K562 (cell line): ENCODE results near the gene CEP128. TPM values are rescaled to one million over a fixed set of nuclear protein-coding genes. Genes with fewer than 3 reads are reported as not detected.

ENCODE experiments used
- ATAC-seq: fragments of 200-7000 bp; cut with Tn5 transposase; 3 replicates; pipeline ENCODE4 v1.9.1; 2020; ENCODE audit warnings: moderate library complexity
- BruUV-seq: library from RNA; stranded (reverse); fragments of 400-500 nt; replicated peaks from 2 replicates; lab custom pipeline; 2021; lab: Mats Ljungman, UMichigan
- CTCF ChIA-PET: fragments of 300-600 bp; formaldehyde crosslinking; extraction: SDS; loops from one replicate; lab custom pipeline; 2021; ENCODE audit warnings: low intra/inter-chr PET ratio; lab: Yijun Ruan, JAX
- POLR2A ChIA-PET: fragments of 300-600, 350-650 bp; sonication (Branson Sonifier 250); formaldehyde crosslinking; extraction: SDS; loops from one replicate; lab custom pipeline; 2021; ENCODE audit warnings: antibody characterized with exemption, inconsistent platforms; lab: Yijun Ruan, JAX
- DNase-seq, 4 experiments: peaks; one replicate each; pipeline versions ENCODE4 v3.0.0 to v3.0.0-alpha.2; 2011 to 2018; ENCODE audit warnings: low spot score in 3 of 4, mixed read lengths in 3 of 4; ENCODE audit errors: extremely low read depth in 1 of 4
- FAIRE-seq: peaks from 2 replicates; lab custom pipeline; 2011; peaks lifted over from hg19 to GRCh38; lab: Jason Lieb, UNC
- H2AFZ ChIP-seq: 2 replicates; pipeline ENCODE4 v1.6.0; 2011; ENCODE audit warnings: low read depth, low read length, control low read depth, inconsistent platforms
- H3K27ac ChIP-seq: fragments of 200-600 bp; 3 replicates; pipeline ENCODE4 v1.8.0; 2011; ENCODE audit warnings: low read depth, mild to moderate bottlenecking, control low read depth, inconsistent platforms, low read length, moderate library complexity, mixed read lengths; ENCODE audit errors: extremely low read depth
- H3K27me3 ChIP-seq, 2 experiments: fragments of 300-600 bp in 1 of 2; 2 replicates in 1 of 2; 3 replicates in 1 of 2; pipeline versions ENCODE4 v1.6.0 to v1.8.0; 2011; ENCODE audit warnings: inconsistent platforms in 2 of 2, low read length in 2 of 2, mild to moderate bottlenecking in 1 of 2, mixed read lengths in 1 of 2, moderate library complexity in 1 of 2; ENCODE audit not compliant: control insufficient read depth in 2 of 2, insufficient read depth in 2 of 2
- H3K36me3 ChIP-seq: fragments of 300-600 bp; 3 replicates; pipeline ENCODE4 v1.8.0; 2011; ENCODE audit warnings: mild to moderate bottlenecking, low read length, inconsistent platforms; ENCODE audit not compliant: control insufficient read depth, insufficient read depth
- H3K4me1 ChIP-seq, 2 experiments: fragments of 200-600 bp in 1 of 2; replicated peaks in 1 of 2; 2 replicates in 1 of 2; 3 replicates in 1 of 2; pipeline versions ENCODE4 v1.5.1 to v1.8.0; 2011; ENCODE audit warnings: inconsistent platforms in 2 of 2, low read length in 2 of 2, mild to moderate bottlenecking in 1 of 2, mixed read lengths in 1 of 2, moderate library complexity in 1 of 2; ENCODE audit not compliant: control insufficient read depth in 2 of 2, insufficient read depth in 2 of 2
- H3K4me2 ChIP-seq: 2 replicates; pipeline ENCODE4 v1.6.1; 2011; ENCODE audit warnings: low read length, control low read depth, inconsistent platforms, mixed read lengths; ENCODE audit not compliant: insufficient read depth
- H3K4me3 ChIP-seq: fragments of 200-600 bp; sonication (generic), shearing (Covaris generic); 2 replicates; pipeline ENCODE4 v1.5.1; 2016; ENCODE audit warnings: control low read depth, inconsistent platforms
- H3K79me2 ChIP-seq: fragments of 200-600 bp; 3 replicates; pipeline ENCODE4 v1.8.0; 2011; ENCODE audit warnings: low read length, inconsistent platforms; ENCODE audit not compliant: control insufficient read depth, insufficient read depth
- H3K9ac ChIP-seq, 2 experiments: 2 replicates each; pipeline versions ENCODE4 v1.6.0 to v1.6.1; 2011; ENCODE audit warnings: low read depth in 2 of 2, low read length in 2 of 2, control low read depth in 1 of 2, inconsistent platforms in 1 of 2, mild to moderate bottlenecking in 1 of 2, mixed read lengths in 1 of 2; ENCODE audit not compliant: insufficient read depth in 1 of 2
- H3K9me1 ChIP-seq: one replicate; pipeline ENCODE4 v1.6.0; 2011; ENCODE audit warnings: inconsistent platforms, mild to moderate bottlenecking, low read length, moderate library complexity; ENCODE audit not compliant: control insufficient read depth, insufficient read depth
- H3K9me3 ChIP-seq: replicated peaks from 2 replicates; pipeline ENCODE4 v1.5.1; 2011; ENCODE audit warnings: low read depth, low read length, inconsistent platforms; ENCODE audit not compliant: control insufficient read depth, insufficient read depth
- H4K20me1 ChIP-seq: replicated peaks from 2 replicates; pipeline ENCODE4 v1.6.1; 2011; ENCODE audit warnings: low read length, inconsistent platforms, mixed read lengths; ENCODE audit not compliant: control insufficient read depth, insufficient read depth
- CHD1 ChIP-seq: fragments of 200-600 bp; sonication (generic); IDR thresholded peaks from one replicate; pipeline ENCODE4 v1.6.1; 2012; ENCODE audit warnings: mild to moderate bottlenecking, moderate library complexity, low read length, inconsistent platforms
- ERF ChIP-seq: fragments of 450-650 bp; formaldehyde crosslinking; IDR thresholded peaks from 2 replicates; pipeline ENCODE4 v1.4.0; 2020; ENCODE audit warnings: mild to moderate bottlenecking, mixed read lengths
- MYBL2 ChIP-seq, 2 experiments: fragments of 450-650 bp in 1 of 2; sonication (generic) in 1 of 2; formaldehyde crosslinking in 1 of 2; IDR thresholded peaks; 2 replicates each; pipeline versions ENCODE4 v1.6.1 to v1.8.1; 2017 to 2022; ENCODE audit warnings: borderline replicate concordance in 1 of 2, inconsistent platforms in 1 of 2, low read depth in 1 of 2, mild to moderate bottlenecking in 1 of 2, missing genetic modification reagents in 1 of 2, moderate library complexity in 1 of 2
- MYC ChIP-seq, 2 experiments: fragments of 250-450 bp in 1 of 2; sonication (Bioruptor Pico) in 1 of 2; IDR thresholded peaks; 2 replicates each; pipeline versions ENCODE4 v1.5.1 to v1.6.1; 2012 to 2021; ENCODE audit warnings: low read depth in 2 of 2, borderline replicate concordance in 1 of 2, improper control_type of control experiment in 1 of 2, low read length in 1 of 2, mild to moderate bottlenecking in 1 of 2, moderate library complexity in 1 of 2
- SMAD2 ChIP-seq: fragments of 150-350 bp; IDR thresholded peaks from 2 replicates; pipeline ENCODE4 v1.6.1; 2014; ENCODE audit warnings: low read depth, mild to moderate bottlenecking, low read length
- SMAD4 ChIP-seq: fragments of 250-450 bp; sonication (Bioruptor Pico); conservative IDR thresholded peaks from 2 replicates; pipeline ENCODE4 v1.8.0; 2021; ENCODE audit warnings: inconsistent platforms, mild to moderate bottlenecking, moderate library complexity
- ZNF696 ChIP-seq: fragments of 250-450 bp; sonication (Bioruptor Pico); conservative IDR thresholded peaks from 2 replicates; pipeline ENCODE4 v1.4.0; 2020; ENCODE audit warnings: mild to moderate bottlenecking, moderate library complexity
- ZNF778 ChIP-seq: fragments of 450-650 bp; formaldehyde crosslinking; IDR thresholded peaks from 2 replicates; pipeline ENCODE4 v1.4.0; 2020; ENCODE audit warnings: mild to moderate bottlenecking, moderate library complexity
- WGBS: fragments of 100-300 bp; shearing (Covaris generic); methylation state at CpG from one replicate; pipeline ENCODE4 v1.1.6; 2016; ENCODE audit warnings: low coverage, mixed read lengths; ENCODE audit not compliant: insufficient coverage; ENCODE audit errors: missing lambda C conversion rate; 5-methylcytosine and 5-hydroxymethylcytosine counted together
- in situ Hi-C: fragments of 300-500 bp; cut with MboI; formaldehyde crosslinking; loops from 4 replicates; pipeline ENCODE4 v1.15.0; 2018; ENCODE audit warnings: inconsistent platforms, mixed read lengths
- intact Hi-C: fragments of 100-400 bp; cut with micrococcal nuclease; formaldehyde crosslinking; loops from 2 replicates; pipeline ENCODE4 v1.14.2; 2022
- polyA plus RNA-seq, 8 experiments: library from polyadenylated mRNA; depleted of rRNA in 4 of 8; stranded (reverse) in 5 of 8; unstranded in 3 of 8; fragments of >200 nt; fragmentation: Nextera tagmentation in 2 of 8; fragmentation: Illumina TruSeq in 1 of 8; extraction: Ambion mirVana in 2 of 8; extraction: Trizol in 1 of 8; gene quantifications; 2 replicates each; pipeline versions ENCODE4 v1.2.1 to v1.2.3, GENCODE V29; 2011 to 2014; ENCODE audit warnings: inconsistent platforms in 1 of 8, missing spikeins in 1 of 8
- total RNA-seq, 7 experiments: library from RNA; depleted of rRNA in 6 of 7; stranded (reverse); fragments of >200 nt in 6 of 7; fragmentation: Illumina TruSeq in 2 of 7; extraction: Trizol in 2 of 7; gene quantifications; 2 replicates each; pipeline versions ENCODE4 v1.2.1 to v1.2.3, GENCODE V29; 2011 to 2021; ENCODE audit warnings: low replicate concordance in 1 of 7
- TF ChIP-seq, protein P1 (sequence below), 2 experiments: fragments of 450-650 bp in 1 of 2; sonication (generic) in 1 of 2; formaldehyde crosslinking in 1 of 2; IDR thresholded peaks in 1 of 2; conservative IDR thresholded peaks in 1 of 2; 2 replicates each; pipeline versions ENCODE4 v1.6.1 to v1.8.1; 2016 to 2023; ENCODE audit warnings: mild to moderate bottlenecking in 2 of 2, moderate library complexity in 2 of 2, inconsistent platforms in 1 of 2, missing genetic modification reagents in 1 of 2

Gene CEP128
- total and polyA plus RNA-seq, 9 of the 15 experiments (the other 6 are each of a cell fraction or from before 2014, with no cell fraction given): 2.3 to 9.2 (median 4.6) TPM

DNA sequence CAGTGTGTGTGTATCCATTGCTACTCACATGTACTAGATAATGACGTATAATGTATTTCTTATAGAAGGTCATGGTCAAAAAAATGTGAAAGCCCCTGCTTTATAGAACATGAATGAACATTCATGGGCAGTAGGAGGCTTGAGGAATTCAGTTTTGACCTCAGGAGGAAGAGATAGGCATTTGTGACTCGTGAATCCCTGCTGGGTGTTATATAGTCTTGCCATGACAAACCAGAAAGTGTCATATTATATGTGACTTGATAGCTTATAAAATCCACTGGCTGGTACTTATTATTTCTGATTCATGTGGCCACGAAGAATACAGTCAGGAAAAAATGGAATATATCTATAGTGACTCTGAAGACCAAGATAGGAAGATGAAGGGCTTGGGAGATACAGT, 287.6 kb downstream of the CEP128 start:
- H3K27me3 ChIP-seq: no peaks in the 10 kb centered on the region
- no peak for FAIRE-seq
- ChIA-PET POLR2A (no interaction called here), CTCF (no interaction called here)
- no peaks in the 10 kb centered on the region for H3K79me2 ChIP-seq
- 2% methylated on average over 3 of the region's 3 CpGs for WGBS
- no peak overlapping the region for H3K27ac ChIP-seq
- intact Hi-C loops: no loop called here
- BruUV-seq: no TSS peak
- in situ Hi-C loops: no loop called here
- TF ChIP-seq ZNF778 (CRISPR knock-in tag) (no peak), ERF (no peak), MYC (IDR thresholded peaks at IDR 0.05; ENCODE audit: low read depth, low read length) (no peak), MYC (CRISPR knock-in tag; IDR thresholded peaks at IDR 0.05; ENCODE audit: borderline replicate concordance, low read depth) (no peak), ZNF696 (CRISPR knock-in tag) (no peak), SMAD2 (no peak), CHD1 (no peak), SMAD4 (no peak), MYBL2 (IDR thresholded peaks at IDR 0.05; ENCODE audit: low read depth) (no peak), MYBL2 (CRISPR knock-in tag; IDR thresholded peaks at IDR 0.05; ENCODE audit: borderline replicate concordance) (no peak)
- TF ChIP-seq, protein P1, sequence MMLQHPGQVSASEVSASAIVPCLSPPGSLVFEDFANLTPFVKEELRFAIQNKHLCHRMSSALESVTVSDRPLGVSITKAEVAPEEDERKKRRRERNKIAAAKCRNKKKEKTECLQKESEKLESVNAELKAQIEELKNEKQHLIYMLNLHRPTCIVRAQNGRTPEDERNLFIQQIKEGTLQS (IDR thresholded peaks at IDR 0.05): no peak
- TF ChIP-seq, protein P1 (CRISPR knock-in tag; conservative IDR thresholded peaks at IDR 0.05): no peak
- H3K9ac ChIP-seq: no peak overlapping the region
- no peak overlapping the region for H2AFZ ChIP-seq
- H4K20me1 ChIP-seq: no peaks in the 10 kb centered on the region
- no peaks in the 10 kb centered on the region for H3K9me1 ChIP-seq
- DNase-seq: no peak
- no peak overlapping the region for H3K4me3 ChIP-seq
- H3K4me2 ChIP-seq: no peak overlapping the region
- no peaks in the 10 kb centered on the region for H3K9me3 ChIP-seq
- ATAC-seq: no peak
- H3K4me1 ChIP-seq: no peaks in the 10 kb centered on the region
- no peaks in the 10 kb centered on the region for H3K36me3 ChIP-seq
